Glomerular visceral epithelial cell (primary cell): ENCODE data around the gene ZNF384.

Source experiments
- DNase-seq: peaks from one replicate; pipeline ENCODE4 v3.0.0-alpha.2; 2016; ENCODE audit errors: extremely low spot score

The ZNF384 gene

GRCh38 chr12:6653987-6654386 is 35.2 kb downstream of the ZNF384 start:
- no peak for DNase-seq

- no peak for DNase-seq
These were observed 35.8 kb downstream of the ZNF384 start for GRCh38 chr12:6653342-6653741.

GRCh38 chr12:6652391-6652790 is 36.8 kb downstream of the ZNF384 start:
- no peak for DNase-seq

- no peak for DNase-seq
These were observed 38.3 kb downstream of the ZNF384 start for GRCh38 chr12:6650832-6651231.

- DNase-seq: no peak
These were observed 42.0 kb downstream of the ZNF384 start, which contains the start of gene ACRBP for GRCh38 chr12:6647083-6647604. TSS of gene ACRBP (minus strand) at chr12:6647432. CDS start at chr12:6647366, 66 bp downstream.

GRCh38 chr12:6646276-6647082 is 42.7 kb downstream of the ZNF384 start:
- no peak for DNase-seq

- DNase-seq: no peak
These were observed 44.3 kb downstream of the ZNF384 start for GRCh38 chr12:6644903-6645302.

GRCh38 chr12:6644257-6644596 is 44.9 kb downstream of the ZNF384 start:
- DNase-seq: no peak

GRCh38 chr12:6643569-6644256 is 45.5 kb downstream of the ZNF384 start:
- no peak for DNase-seq

- DNase-seq: no peak
These were observed 48.0 kb downstream of the ZNF384 start for GRCh38 chr12:6641131-6641530.

- DNase-seq: no peak
These were observed 48.7 kb downstream of the ZNF384 start for GRCh38 chr12:6640497-6640896.

- DNase-seq: no peak
These were observed 49.9 kb downstream of the ZNF384 start for GRCh38 chr12:6639151-6639801.

GRCh38 chr12:6638305-6638704 is 50.9 kb downstream of the ZNF384 start:
- no peak for DNase-seq

GRCh38 chr12:6635856-6636531 is 53.2 kb downstream of the ZNF384 start, which contains the start of gene LPAR5:
TSS of gene LPAR5 (minus strand) at chr12:6635959. CDS start at chr12:6621248, 14,711 bp downstream.
- peak; percentile 62 for DNase-seq

- DNase-seq: no peak
These were observed 53.8 kb downstream of the ZNF384 start for GRCh38 chr12:6635375-6635855.

GRCh38 chr12:6632026-6632983 is 56.9 kb downstream of the ZNF384 start:
- DNase-seq: peak; percentile 44

GRCh38 chr12:6631549-6631961 is 57.6 kb downstream of the ZNF384 start:
- DNase-seq: no peak

- no peak for DNase-seq
These were observed 58.4 kb downstream of the ZNF384 start for GRCh38 chr12:6630736-6631135.

GRCh38 chr12:6627616-6628015 is 61.6 kb downstream of the ZNF384 start:
- no peak for DNase-seq

- no peak for DNase-seq
These were observed 62.4 kb downstream of the ZNF384 start for GRCh38 chr12:6626654-6627283.
